Mammary epithelial cell (primary cell): ENCODE measurements around the gene SP100.

Experiments used
- CTCF ChIP-seq, 2 donors: IDR thresholded peaks in 1 of 2; conservative IDR thresholded peaks in 1 of 2; 2 replicates each; pipeline ENCODE4 v1.5.1; 2011 to 2012; ENCODE audit warnings: inconsistent platforms in 2 of 2, low read length in 2 of 2, mild to moderate bottlenecking in 2 of 2, control low read depth in 1 of 2, low read depth in 1 of 2; ENCODE audit not compliant: insufficient read depth in 1 of 2; ENCODE audit errors: extremely low read depth in 1 of 2
- EZH2 ChIP-seq: IDR thresholded peaks from 2 replicates; pipeline ENCODE4 v1.6.1; 2012; ENCODE audit warnings: low read length, inconsistent platforms, borderline replicate concordance

- no peak for TF ChIP-seq CTCF (conservative IDR thresholded peaks at IDR 0.05 in 1 of 2, IDR thresholded peaks at IDR 0.05 in 1 of 2; ENCODE audit: extremely low read depth in 1 of 2, insufficient read depth in 1 of 2, low read depth in 1 of 2, low read length in 2 of 2)
- TF ChIP-seq EZH2: no peak
Measured at GRCh38 chr2:230441227-230441897, 25.4 kb downstream of the SP100 start.
